ENCODE data around the gene BOLA2.
"Not testable (repeated sequence)": the region's sequence is repeated elsewhere in the genome, so short reads cannot be mapped to it uniquely, and the experiment has no call there.

The BOLA2 gene

DNA sequence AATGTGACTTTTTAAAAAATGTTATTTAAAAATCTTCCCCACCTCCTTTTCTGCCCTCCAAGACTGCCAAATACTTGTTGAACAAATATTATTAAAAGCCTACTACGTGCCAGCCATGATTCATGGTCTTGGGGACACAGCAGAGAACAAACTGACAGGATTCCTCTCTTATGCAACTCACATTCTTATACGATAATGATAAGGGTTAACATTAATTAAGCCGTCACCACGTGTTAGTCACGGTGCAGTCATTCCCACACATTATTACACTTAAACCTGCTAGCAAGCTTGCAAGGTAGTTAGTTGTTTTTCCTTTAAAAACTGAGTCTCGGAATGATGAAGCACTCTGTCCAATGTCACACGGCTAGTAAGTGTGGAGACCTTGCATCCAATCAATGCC lies 48.9 kb downstream of the BOLA2 start:
- H3K9me3 Mint-ChIP-seq; H3K27ac Mint-ChIP-seq; DNase-seq (ENCODE audit: low spot score); H3K36me3 Mint-ChIP-seq (ENCODE audit: low read depth); H3K4me1 Mint-ChIP-seq (ENCODE audit: low read depth); H3K27me3 Mint-ChIP-seq (ENCODE audit: low read depth); H3K4me3 Mint-ChIP-seq: not testable (repeated sequence)
